Measurements from ENCODE around the gene PDS5B. TPM values are rescaled to one million over a fixed set of nuclear protein-coding genes. Genes with fewer than 3 reads are reported as not detected.
"Not testable (repeated sequence)": the region's sequence is repeated elsewhere in the genome, so short reads cannot be mapped to it uniquely, and the experiment has no call there.

PDS5B gene
- total RNA-seq, 1 donor from 2014 or later = 72.4 TPM

- H3K27ac Mint-ChIP-seq (ENCODE audit: unreplicated experiment) = no peak overlapping the region
- H3K27me3 Mint-ChIP-seq (ENCODE audit: unreplicated experiment) = no peaks in the 10 kb centered on the region
- peaks cover 22% of the 10 kb centered on the region for H3K36me3 Mint-ChIP-seq (ENCODE audit: unreplicated experiment)
- no peak overlapping the region for H3K4me3 Mint-ChIP-seq (ENCODE audit: unreplicated experiment)
- TF ChIP-seq CTCF (IDR thresholded peaks at IDR 0.05) = no peak
- peaks cover 21% of the 10 kb centered on the region for H3K4me1 Mint-ChIP-seq (ENCODE audit: unreplicated experiment)
- no peaks in the 10 kb centered on the region for H3K9me3 Mint-ChIP-seq (ENCODE audit: unreplicated experiment)
- no peak for DNase-seq (ENCODE audit: extremely low spot score, unreplicated experiment)
Observed at GRCh38 chr13:32720026-32720425, 133.8 kb downstream of the PDS5B start.

GRCh38 chr13:32721131-32722034 lies 135.1 kb downstream of the PDS5B start:
- DNase-seq (ENCODE audit: extremely low spot score, unreplicated experiment); H3K4me3 Mint-ChIP-seq (ENCODE audit: unreplicated experiment); H3K9me3 Mint-ChIP-seq (ENCODE audit: unreplicated experiment); H3K27me3 Mint-ChIP-seq (ENCODE audit: unreplicated experiment); H3K27ac Mint-ChIP-seq (ENCODE audit: unreplicated experiment): not testable (repeated sequence)
- Mint-ChIP-seq H3K36me3 (ENCODE audit: unreplicated experiment) (peaks cover 19% of the 10 kb centered on the region), H3K4me1 (ENCODE audit: unreplicated experiment) (peaks cover 21% of the 10 kb centered on the region)

GRCh38 chr13:32722340-32722739 lies 136.1 kb downstream of the PDS5B start:
- H3K4me3 Mint-ChIP-seq (ENCODE audit: unreplicated experiment) = no peak overlapping the region
- peak overlapping the region; percentile 58 for H3K27ac Mint-ChIP-seq (ENCODE audit: unreplicated experiment)
- TF ChIP-seq CTCF (IDR thresholded peaks at IDR 0.05) = no peak
- H3K36me3 Mint-ChIP-seq (ENCODE audit: unreplicated experiment) = peaks cover 19% of the 10 kb centered on the region
- no peak for DNase-seq (ENCODE audit: extremely low spot score, unreplicated experiment)
- no peaks in the 10 kb centered on the region for H3K9me3 Mint-ChIP-seq (ENCODE audit: unreplicated experiment)
- H3K4me1 Mint-ChIP-seq (ENCODE audit: unreplicated experiment) = peaks cover 21% of the 10 kb centered on the region
- no peaks in the 10 kb centered on the region for H3K27me3 Mint-ChIP-seq (ENCODE audit: unreplicated experiment)

GRCh38 chr13:32723987-32724386 lies 137.7 kb downstream of the PDS5B start:
- H3K27me3 Mint-ChIP-seq (ENCODE audit: unreplicated experiment) = no peaks in the 10 kb centered on the region
- no peak for TF ChIP-seq CTCF (IDR thresholded peaks at IDR 0.05)
- no peak overlapping the region for H3K4me3 Mint-ChIP-seq (ENCODE audit: unreplicated experiment)
- H3K27ac Mint-ChIP-seq (ENCODE audit: unreplicated experiment) = peak overlapping the region; percentile 58
- no peaks in the 10 kb centered on the region for H3K9me3 Mint-ChIP-seq (ENCODE audit: unreplicated experiment)
- DNase-seq (ENCODE audit: extremely low spot score, unreplicated experiment) = no peak
- H3K4me1 Mint-ChIP-seq (ENCODE audit: unreplicated experiment) = peaks cover 28% of the 10 kb centered on the region
- peaks cover 15% of the 10 kb centered on the region for H3K36me3 Mint-ChIP-seq (ENCODE audit: unreplicated experiment)

GRCh38 chr13:32726374-32727037 lies 140.3 kb downstream of the PDS5B start:
- Mint-ChIP-seq H3K4me1 (ENCODE audit: unreplicated experiment) (peaks cover 36% of the 10 kb centered on the region), H3K9me3 (ENCODE audit: unreplicated experiment) (no peaks in the 10 kb centered on the region), H3K27me3 (ENCODE audit: unreplicated experiment) (no peaks in the 10 kb centered on the region), H3K4me3 (ENCODE audit: unreplicated experiment) (no peak overlapping the region), H3K27ac (ENCODE audit: unreplicated experiment) (no peak overlapping the region), H3K36me3 (ENCODE audit: unreplicated experiment) (peaks cover 19% of the 10 kb centered on the region)
- DNase-seq (ENCODE audit: extremely low spot score, unreplicated experiment) = no peak
- TF ChIP-seq CTCF (IDR thresholded peaks at IDR 0.05) = no peak
